Left ventricle myocardium superior (tissue), 1 donor: Measurements from ENCODE around the gene PHACTR1. TPM values are rescaled to one million over a fixed set of nuclear protein-coding genes. Genes with fewer than 3 reads are reported as not detected.

Experiments
- ATAC-seq: fragments of 200-7000 bp; cut with Tn5 transposase; one replicate; pipeline ENCODE4 v1.9.1; 2020; ENCODE audit warnings: mild to moderate bottlenecking, moderate library complexity
- DNase-seq: peaks from one replicate; pipeline ENCODE4 v3.0.0-alpha.2; 2020
- intact Hi-C: fragments of 100-400 bp; cut with micrococcal nuclease; formaldehyde crosslinking; loops from one replicate; pipeline ENCODE4 v1.11.0; 2022
- total RNA-seq: library from RNA; stranded (reverse); fragmentation: NEBNext Ultra II Directional; extraction: Animal tissue kit (Norgen Biotek cat#: 25700); gene quantifications from one replicate; pipeline ENCODE4 v1.2.1, GENCODE V29; 2021
- donor health status: DM: no; HTN: yes; CAD: no; lungs with severe emphysema.

Gene PHACTR1
- total RNA-seq, 1 donor from 2014 or later = 124 TPM

DNA sequence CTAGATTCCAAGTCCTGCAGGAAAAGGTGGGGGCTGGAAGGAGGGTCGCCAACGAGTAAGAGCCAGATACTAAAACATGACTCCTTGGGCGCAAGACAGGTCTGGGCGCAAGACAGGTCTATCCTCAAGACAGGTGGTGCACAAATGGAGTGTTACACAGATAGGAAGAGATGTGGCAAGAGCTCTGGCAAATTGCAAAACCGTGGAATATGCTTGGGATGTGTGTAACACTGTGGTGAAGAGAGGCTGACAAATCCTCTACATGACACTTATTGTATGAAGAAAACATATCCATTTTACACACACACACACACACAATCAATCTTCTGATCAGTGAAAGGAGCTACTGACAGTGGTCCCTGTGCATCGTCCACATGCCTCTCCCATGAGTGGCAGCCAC lies 534.1 kb downstream of the PHACTR1 start:
- DNase-seq = no peak
- no peak for ATAC-seq
- intact Hi-C loops = no loop called here

DNA sequence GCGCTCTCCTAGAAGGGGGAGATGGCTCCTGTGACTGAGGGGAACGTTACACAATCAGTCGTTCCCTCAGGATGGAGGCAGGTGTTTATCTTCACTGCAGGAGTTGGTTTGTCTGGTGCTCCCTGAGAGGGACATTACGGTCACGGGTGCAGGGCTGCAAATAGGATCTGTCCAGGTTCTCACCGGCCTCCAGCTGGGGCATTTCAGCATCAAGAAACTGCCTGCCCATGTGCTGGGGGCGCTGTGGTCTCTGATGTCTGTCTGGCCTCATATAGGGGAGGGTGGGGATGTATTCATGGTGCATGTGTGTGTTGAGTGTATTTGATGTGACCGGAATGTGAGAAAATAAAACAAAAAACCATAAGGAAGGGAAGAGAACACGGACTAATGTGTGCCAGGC lies 534.7 kb downstream of the PHACTR1 start:
- DNase-seq (no peak), ATAC-seq (no peak)
- intact Hi-C loops = no loop called here

DNA sequence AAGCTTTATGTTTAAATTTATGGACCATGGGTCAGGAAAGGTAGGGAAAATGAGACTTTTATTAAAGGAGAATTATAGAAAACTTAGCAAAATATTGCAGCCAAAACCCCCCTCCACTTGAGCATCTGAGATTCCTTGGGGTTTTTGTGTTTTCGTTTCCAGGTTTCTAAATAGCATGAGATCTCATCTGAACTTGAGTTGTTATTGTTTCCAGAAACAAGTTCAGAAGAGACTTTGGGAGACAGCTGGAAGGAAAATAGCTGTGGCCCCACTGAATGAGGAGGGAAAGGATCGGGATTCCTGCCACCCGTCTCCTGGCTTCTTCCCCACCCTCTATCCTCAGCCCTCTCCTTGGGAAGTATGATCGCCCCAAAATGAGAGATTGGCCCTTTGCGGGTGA lies 536.2 kb downstream of the PHACTR1 start:
- DNase-seq = no peak
- no peak for ATAC-seq
- intact Hi-C loops = no loop called here

DNA sequence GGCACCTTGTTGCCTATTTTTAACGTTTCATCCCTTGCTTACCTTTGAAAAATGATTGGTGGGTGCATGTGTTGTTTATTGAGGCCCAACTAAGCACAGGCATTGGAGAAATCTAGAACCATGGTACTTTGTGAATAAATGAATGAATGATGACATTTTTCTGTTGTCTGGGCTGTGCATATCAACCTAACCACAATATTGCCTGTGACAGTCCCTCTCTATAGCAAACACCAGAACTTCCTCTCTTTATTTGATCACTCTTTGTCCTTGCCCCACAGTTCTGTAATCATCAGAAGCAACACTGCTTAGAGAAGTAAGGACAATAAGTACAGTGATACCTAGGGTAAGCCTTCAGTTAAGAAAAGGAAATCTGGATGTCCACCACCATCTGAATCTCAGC lies 536.7 kb downstream of the PHACTR1 start:
- ATAC-seq = no peak
- intact Hi-C loops = no loop called here

DNA sequence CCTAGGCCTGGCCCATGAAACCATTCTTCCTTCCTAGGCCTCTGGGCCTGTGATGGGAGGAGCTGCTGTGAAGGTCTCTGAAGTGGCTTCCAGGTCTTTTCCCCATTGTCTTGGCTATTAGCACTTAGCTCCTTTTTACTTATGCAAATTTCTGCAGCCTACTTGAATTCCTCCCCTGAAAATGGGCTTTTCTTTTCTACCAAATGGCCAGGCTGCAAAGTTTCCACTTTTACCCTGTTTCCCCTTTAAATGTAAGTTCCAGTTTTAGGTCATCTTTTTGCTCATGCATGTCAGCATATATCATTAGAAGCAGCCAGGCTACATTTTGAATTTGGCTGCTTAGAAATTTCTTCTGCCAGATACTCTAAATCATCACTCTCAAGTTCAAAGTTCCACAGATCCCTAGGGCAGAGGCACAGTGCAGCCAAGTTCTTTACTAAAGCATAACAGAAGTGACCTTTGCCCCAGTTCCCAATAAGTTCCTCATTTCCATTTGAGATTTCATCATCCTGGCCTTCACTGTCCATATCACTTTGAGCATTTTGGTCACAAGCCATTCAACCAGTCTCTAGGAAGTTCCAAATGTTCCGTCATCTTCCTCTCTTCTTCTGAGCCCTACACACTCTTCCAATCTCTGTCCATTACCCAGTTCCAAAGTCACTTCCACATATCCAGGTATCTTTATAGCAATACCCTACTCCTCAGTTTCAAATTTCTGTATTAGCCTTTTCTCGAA lies 539.9 kb downstream of the PHACTR1 start:
- intact Hi-C loops = no loop called here
- DNase-seq = no peak
- ATAC-seq = peak; percentile 69

More for the DNA sequence above, 536.7 kb downstream of the PHACTR1 start:
- DNase-seq = no peak

DNA sequence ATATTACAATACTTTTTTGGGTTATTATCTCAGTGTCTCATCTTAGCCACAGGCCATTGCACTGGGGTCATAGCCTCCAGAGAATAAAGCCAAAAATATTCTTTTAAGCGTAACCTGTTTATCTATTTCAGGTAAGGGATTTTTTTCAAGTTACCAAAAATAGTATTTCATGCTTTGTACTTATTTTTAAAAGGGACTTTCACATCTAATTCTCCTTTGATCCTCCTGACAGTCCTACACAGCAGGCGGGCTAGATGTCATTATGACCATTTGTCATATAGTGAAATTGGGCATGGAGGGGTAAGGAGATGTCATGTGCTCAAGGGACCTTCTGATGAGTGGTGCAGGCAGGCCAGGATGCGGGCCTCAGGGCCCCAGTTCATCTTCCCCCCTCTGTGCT lies 542.8 kb downstream of the PHACTR1 start:
- ATAC-seq (no peak), DNase-seq (no peak)
- intact Hi-C loops = no loop called here

DNA sequence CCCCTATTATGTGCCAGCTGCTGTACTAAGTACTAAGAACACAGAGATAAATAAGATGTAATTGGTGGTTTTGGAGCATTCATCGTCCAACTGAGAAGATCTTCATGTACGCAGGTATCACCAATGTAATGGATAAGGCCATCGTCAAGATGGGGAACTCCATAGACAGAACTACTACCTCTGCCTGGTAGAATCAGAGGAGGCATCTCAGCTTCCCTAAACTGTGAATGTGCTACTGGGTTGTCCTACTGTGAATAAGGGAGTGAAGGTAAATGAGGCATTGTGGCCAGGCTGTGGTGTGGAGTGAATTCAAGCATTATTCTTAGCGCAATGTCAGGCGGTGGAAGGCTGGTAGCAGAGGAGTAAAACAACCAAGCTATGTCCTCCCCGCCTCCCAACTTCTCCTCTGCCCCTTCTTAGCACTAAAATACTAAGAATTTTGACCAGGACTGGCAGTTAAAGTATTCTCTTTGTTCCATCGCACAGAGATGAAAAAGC lies 543.6 kb downstream of the PHACTR1 start:
- intact Hi-C loops = no loop called here
- no peak for DNase-seq
- ATAC-seq = no peak

DNA sequence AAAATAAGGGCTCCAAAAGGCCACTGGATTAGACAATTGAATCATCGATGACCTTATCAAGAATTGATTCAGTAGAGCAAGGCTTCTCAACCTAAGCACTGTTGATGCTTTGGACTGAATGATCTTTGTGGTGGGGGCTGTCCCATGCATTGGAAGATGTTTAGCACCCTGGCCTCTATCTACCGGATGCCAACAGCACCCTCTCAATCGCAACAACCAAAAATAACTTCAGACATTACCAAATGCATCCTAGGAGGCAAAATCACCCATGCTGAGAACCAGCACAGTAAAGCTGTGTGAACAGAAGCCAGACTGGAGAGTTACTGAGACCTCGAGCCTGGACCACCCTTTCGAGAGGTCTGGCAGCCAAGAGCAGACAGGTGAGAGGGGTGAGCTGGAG lies 544.3 kb downstream of the PHACTR1 start:
- DNase-seq (no peak), ATAC-seq (no peak)
- intact Hi-C loops = no loop called here

DNA sequence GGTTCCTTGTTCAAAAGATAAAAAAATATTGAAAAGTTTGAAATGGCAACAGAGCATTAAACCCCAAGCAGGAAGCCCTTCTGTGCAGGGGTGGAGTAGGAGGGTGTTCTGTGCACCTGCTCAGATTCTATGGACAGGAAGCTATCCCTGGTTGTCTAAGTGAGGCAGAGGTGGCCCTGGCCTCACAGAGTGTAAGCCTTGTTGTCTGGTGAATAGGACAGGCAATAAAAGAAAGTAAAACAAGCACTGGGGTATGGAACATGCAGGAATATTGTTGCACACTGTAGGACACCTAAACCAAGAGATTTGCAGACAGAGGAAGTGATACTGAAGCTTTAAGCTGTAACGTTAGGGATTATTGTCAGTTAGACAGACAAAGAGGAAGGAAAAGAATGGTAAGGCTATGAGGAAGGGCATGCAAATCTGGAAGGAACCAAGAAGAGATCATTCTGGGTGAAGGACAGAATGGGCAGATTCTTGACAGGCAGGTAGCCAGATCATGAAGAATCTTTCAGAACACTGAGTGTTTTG lies 545.0 kb downstream of the PHACTR1 start:
- intact Hi-C loops = no loop called here
- DNase-seq = no peak
- ATAC-seq = peak; percentile 46

DNA sequence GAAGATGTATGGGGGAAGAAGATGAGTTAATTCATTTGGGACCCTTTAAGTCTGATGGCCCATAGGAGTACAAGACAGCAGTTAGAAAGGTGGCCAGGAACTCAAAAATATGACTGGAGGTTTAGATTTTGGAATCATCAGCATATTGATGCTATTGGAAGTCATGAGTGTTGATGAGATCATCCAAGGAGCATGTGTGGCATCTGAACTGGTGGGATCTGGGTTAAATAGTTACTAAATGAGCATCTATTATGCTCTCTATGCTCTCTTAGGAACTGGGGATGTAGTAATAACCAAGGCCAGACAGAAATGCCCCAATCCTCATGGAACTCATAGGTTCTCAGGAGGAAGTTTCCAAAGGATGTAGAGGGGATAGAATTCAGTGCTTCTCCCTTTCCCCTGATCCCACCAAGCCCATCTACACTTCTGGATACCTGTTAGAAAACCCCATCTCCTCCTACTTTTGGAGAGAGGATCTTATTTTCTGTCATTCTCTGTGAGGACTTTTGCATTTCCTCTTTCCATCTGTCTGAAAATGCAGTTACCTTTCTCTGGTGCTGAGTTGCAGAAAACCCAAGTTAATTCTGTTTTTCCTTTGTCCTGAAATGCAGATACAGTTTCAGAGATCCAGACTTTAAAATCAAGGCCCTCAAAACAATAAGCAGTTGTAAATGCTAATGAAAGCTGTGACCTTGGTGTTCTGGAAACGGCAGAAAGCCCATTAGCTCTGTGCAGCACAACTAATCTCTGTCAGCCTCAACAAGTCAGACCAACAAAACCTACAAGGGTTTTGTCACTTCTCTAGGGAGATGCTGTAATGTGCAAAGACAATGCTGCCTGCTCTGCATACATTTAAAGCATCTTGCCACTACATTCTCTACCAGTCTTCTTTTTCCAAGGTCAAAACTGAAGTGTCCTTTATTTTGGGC lies 546.0 kb downstream of the PHACTR1 start:
- intact Hi-C loops = no loop called here
- no peak for DNase-seq
- no peak for ATAC-seq

DNA sequence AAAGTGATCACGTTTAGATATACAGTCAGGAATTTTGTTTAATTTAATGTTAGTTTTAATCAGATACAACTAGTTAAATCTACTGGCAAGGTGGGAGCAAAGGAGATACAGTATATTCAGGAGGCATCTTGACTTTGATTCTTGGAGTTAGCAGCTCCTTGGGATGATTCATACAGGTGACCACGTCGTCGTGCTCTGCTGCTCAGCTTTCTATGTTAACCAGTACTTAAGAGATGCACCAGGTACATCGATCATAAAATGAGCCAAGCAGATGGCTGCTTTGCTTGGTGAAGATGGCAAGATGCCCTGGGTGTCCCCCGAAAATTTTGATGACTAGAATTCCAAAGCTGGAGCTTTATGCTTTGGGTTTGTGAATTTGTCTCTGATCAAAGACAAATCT lies 547.1 kb downstream of the PHACTR1 start:
- DNase-seq (no peak), ATAC-seq (no peak)
- intact Hi-C loops = no loop called here

DNA sequence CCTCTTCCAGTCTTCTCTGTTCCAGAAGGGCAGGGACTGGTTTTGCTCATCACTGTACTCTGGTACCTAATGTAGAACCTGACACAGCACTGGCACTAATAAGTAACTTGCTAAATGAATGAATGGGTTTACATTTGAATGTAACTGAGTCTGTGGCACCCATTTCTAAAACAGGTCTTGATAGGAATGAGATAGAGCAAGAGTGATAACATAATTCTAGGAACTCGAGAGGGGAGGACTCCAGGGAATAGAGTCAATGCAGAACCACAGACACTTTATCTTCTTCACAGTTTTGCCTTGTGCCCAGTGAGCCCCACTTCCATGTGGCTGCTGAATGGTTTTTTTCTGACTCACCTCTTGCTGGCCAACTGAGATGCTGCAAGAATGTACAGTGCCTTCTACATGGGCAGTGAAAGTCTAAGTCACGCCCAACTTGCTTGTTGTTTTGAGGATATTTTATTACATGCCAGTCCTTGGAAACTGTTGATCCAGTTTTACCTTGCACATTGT lies 550.6 kb downstream of the PHACTR1 start:
- intact Hi-C loops = no loop called here
- DNase-seq (no peak), ATAC-seq (no peak)

DNA sequence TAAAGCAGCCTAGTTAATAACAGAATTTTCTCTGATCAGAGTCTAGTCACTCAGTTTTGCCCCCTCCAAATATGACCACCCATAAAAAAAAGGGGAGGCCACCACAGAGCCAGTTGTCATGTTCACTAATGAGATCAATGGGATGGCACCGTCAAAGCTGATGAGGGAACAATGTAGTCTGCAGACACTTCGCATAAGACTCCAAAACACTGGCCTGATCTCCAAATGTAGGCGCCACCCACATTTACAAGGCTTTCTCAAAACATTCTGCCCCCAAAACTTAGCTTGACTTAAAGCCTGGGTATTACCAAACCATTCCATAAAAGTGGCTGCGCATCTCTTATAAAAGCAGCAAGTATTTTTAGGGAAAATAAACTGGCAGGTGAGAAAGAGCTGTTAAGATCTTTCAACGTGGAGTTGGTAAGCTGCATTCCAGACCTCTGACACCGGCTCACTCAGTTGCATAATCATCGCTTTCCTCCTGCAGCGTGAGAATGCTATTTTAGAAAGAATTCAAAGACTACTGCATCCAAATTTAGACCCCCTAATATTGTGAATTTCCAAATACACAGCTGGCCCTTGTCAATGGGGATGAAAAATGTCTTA lies 552.4 kb downstream of the PHACTR1 start:
- DNase-seq (no peak), ATAC-seq (peak; percentile 58)
- intact Hi-C loops = no loop called here

DNA sequence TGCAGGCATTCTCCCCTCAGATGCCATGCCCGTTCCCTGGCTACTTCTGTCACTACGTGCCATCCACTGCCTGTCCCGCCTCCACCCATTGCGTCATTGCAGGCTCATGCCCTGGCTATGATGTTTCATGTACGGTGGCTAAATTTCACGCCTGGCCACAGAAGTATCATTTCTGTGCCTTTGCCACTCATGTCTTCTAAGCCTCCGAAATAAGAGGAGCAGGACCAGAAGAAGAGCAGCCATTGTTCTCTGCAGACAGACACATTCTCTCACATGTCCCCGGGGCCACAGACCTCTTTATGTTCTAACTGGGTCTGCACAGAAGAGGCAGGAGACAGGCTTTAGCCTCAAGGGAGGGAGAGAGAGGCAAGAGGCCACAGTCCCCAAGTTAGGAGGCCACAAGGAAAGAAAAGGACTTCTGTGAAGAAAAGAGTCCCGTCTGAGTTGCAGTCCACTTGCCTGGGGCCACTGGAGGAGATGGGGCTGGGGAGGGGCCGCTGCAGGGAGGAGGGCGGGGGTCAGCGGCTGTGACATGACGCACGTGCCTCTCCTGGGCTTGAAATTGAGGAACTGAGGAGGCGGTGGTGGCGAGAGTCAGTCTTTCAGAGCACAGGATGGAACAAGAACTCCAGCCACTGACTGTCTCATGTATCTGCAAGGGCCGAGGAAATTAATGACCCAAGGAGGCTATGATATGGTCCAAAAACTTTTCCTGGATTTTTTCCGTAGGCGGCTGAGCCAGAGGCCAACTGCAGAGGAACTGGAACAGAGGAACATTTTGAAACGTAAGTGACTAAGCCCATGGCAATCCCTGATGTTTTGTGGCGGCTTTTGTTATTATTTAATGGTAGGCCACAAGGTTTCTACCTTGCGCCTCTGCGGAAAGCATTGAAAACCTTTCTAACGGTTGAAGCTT lies 555.8 kb downstream of the PHACTR1 start:
- intact Hi-C loops = no loop called here
- peak; percentile 34 for ATAC-seq
- peak; percentile 58 for DNase-seq

DNA sequence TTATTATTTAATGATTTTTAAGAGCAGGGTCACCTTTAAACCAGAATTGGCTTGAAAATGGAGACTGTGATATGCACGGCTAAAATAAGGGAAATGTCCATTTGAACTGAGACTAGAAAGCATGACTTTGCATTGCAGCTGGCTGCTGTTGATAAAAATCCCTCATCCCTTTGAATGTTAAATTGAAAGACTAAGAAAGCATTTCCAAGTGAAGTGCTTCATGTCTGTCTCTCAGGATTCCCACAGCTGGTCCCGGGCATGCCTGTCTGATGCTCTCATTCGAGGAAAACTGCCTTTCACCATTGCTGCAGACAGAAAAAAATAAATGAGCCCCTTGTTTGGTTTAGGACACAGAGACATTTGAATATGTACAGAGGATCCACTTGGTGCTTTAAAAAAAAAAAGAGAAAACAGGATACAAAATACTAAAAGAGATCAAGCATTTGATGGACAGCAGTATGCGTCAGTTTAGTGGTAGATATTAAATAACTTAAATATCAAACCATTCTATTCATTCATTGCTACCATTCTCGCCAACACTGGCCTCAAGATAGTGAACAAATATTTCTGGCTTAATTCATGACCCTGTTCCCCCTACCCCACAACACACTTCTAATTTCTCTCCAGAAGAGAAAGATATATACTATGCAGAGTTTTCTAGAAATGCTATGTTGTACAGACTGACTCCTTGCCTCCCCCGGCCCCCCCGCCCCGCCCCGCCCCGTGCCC lies 556.8 kb downstream of the PHACTR1 start:
- intact Hi-C loops = no loop called here
- ATAC-seq = no peak
- DNase-seq = no peak

DNA sequence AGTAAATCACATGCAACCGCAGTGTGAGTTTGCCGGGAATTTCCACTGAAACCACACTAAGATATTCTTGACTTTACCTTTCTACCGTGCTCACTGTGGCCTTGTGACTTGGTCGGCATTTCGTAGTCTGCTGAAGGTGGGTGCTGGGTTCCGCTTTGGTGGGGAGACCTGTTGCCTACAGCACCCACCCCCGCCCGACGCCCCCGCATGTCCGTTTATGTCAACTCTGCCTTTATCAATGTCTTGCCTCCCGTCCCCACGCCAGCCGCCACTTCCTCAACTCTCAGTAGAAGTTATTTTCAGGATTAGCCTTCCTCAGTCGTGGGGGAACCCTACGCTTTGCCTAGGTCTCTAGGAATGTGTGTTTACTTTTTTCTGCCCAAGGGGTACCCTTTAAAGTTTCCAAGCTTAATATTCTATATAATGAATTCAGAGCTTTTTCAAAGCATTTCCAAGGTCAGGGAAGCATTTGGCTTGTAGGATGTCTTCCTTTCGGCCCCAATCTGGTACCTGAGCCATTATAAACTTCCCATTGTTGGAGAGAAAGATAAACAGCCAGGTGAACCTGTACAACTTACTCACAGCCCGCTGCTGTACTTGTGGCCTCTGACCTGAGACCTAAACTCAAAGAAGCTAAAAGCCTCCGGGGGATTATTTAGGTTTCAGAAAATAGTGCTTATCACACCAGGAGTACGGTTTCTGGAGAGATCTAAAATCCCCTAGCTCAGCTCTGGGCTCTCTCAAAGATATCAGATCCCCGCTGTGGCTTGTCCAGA lies 557.6 kb downstream of the PHACTR1 start:
- intact Hi-C loops = no loop called here
- ATAC-seq = no peak
- no peak for DNase-seq
